Cerebellar nuclear complex (tissue), 1 donor: ENCODE results near the gene SSBP3.

ENCODE experiments used
- DNase-seq, 2 experiments: peaks; one replicate each; lab custom pipeline; 2025; lab: John Stamatoyannopoulos, UW

The SSBP3 gene

DNA sequence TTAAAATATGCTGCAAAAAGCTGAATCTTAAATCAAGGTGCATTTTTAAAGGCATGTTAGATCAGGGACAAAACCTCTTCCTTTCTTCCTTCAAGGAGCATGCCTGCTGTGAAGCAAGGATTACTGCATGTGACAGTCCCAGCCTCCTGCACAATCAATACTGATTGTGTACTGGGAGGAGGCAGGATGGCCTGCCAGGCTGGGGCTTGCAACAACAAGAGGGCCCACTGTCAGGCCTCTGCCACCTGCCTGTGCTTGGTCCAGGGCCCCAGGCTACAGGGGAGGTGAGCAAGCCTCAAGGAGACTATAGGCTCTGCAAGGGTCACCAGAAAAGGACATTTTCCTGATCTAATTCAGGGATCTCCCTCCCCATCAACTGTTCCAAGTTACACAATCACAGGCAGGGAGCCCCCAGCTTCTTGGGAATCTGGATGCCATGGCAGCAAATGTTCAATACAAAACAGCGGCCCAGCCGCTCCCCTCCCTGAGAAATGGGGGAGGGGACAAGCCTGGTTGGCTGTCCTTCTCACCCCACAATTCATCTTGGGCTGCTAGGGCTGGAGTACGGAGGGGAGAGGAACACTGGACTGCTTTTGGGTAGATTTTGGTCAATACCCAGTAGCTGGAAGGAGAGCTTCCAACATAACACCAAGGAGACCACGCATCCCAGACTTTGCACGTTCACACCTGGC is 76.7 kb downstream of the SSBP3 start:
- DNase-seq: no peak

DNA sequence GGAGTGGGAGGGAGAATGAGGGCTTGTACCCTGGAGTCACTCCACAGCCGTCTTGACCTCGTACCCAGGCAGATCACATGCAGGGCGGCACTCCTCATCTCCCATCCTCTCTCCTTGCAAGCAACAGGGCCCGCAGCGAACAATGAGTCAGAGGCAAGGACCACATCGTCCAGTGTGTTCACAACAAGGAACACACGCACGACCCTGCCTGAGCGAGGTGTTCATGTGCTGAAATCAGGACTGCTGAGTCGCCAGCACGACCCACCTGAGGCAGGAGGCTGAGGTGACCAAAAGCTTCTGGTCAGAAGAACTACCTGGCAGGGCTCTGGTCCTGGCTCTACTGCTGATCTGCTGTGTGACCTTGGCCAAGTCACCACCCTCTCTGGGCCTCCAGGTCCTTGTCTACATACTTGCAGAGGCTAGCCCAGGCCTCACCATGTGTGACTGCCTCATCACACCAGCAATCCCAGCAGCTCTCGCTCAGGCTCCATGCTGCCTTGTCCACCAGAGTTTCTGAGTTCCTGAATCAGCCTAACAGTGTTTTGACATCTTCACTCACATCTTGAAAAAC is 78.0 kb downstream of the SSBP3 start:
- DNase-seq: no peak

DNA sequence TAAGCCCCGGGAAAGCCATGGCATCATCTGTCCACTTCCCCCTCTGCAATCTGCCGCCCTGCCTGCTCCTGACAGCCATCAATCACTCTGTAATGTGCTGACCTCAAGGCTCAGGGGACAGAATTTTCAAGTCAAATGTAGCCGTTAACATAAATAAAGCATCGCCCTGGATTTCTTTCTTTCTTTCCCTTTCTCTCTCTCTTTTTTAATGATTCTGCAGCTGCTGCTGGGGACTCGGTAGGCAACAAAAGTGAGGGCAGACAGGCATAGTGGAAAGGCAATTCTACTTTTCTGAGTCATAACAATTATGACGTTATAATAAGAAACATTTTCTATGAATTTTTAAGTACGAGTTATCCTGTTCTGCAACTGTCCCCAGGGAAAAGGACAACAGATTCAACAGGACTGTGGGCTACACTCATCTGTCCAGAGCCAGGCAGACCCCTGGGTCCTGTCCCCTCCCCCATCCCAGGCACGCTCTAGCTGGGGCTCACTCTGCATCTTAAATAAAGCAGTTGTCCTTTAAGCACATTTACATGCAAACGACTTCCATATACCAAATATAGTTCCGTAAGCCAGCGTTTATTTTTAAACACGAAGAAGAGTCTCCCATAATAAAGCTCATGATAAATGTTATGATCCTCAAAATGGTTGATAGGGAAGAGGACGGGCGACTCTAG is 78.7 kb downstream of the SSBP3 start:
- no peak for DNase-seq

DNA sequence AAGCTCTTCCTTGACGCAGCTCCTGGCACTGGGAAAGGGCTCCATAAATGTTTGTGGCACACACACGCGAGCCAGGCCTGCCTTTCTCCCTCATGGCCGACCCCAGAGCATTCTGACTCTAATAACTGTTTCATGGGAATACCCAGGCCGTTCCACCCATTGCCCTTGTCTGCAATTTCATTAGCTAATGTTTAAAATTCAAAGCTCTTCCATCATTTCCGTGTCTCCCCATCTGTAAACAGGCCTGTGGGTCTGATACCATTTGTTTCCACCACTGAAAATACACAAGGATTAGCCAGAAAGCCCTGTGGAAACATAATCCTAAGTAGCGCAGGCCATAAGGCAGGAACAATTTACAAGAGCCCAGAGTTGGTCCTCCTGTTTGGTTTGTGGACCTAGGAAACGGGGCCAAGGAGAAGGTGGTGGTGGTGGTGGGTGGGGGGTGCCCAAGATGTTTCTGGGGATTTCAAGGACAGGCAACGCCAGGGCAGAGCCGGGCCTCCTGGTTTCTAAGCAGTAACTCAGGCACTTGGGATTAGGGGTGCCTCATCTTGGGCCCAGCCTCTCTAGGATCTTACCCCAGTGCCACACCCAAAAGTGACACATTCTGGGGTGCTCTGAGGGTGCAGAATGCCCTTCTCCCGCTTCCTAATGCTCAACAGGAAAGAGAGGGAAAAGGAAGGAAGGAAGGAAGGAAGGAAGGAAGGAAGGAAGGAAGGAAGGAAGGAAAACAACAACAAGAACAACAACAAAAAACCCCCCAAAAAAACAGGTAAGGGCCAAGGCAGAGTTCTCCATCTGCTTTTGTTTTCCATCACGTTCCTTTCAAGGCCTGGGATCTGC is 79.4 kb downstream of the SSBP3 start:
- DNase-seq: no peak

DNA sequence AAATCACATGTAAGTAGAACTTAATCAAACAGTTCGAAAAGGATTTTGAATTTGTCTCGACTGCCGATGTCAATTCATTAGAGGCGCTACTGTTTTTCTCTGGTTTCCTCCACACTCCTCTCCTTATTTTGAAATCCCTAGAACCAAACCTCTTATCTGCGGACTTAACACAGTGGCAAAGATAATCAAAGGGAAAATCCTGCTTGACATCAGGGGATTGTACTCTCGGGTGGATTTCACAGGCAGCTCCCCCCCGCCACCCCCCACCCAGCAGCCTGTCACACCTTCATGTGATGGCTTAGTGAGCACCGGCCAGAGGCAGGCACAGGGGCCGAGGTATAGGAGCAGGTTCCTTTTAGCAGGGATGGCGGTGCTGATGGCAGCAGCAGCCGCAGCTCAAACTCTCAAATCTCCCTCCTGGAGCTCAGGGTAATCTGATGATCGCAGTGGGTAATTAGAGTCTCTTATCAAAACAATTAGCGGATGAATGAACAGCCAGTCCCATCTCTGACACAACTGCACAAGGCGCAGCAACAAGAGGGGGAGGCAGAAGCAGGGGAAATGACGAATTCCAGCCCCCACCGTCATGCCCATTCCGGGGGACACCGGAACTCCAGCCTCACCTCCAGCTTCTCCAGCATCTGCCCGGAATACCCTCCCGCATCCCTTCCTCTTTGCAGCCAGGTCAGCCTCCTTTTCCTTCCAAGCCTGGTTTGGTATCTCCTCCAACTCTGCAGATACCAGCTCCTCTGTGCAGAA is 80.3 kb downstream of the SSBP3 start:
- no peak for DNase-seq

DNA sequence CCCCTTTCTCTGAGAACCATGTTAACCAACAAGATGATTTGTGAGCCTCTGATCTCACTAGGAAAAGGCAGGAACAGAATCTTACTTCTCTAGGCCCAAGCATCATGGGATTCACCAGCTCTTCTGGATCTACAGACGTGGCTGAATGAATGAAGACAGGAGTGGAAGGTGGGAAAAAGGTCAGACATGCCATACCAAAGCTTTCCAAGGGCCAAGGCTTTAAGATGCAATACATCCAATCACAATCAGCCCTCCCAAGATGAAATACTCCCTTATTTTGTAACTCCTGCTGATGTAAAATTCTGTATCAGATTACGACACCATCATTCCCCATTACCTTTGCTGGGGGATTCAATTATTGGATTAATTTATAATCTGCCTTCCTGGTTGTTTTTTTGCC is 80.9 kb downstream of the SSBP3 start:
- no peak for DNase-seq

DNA sequence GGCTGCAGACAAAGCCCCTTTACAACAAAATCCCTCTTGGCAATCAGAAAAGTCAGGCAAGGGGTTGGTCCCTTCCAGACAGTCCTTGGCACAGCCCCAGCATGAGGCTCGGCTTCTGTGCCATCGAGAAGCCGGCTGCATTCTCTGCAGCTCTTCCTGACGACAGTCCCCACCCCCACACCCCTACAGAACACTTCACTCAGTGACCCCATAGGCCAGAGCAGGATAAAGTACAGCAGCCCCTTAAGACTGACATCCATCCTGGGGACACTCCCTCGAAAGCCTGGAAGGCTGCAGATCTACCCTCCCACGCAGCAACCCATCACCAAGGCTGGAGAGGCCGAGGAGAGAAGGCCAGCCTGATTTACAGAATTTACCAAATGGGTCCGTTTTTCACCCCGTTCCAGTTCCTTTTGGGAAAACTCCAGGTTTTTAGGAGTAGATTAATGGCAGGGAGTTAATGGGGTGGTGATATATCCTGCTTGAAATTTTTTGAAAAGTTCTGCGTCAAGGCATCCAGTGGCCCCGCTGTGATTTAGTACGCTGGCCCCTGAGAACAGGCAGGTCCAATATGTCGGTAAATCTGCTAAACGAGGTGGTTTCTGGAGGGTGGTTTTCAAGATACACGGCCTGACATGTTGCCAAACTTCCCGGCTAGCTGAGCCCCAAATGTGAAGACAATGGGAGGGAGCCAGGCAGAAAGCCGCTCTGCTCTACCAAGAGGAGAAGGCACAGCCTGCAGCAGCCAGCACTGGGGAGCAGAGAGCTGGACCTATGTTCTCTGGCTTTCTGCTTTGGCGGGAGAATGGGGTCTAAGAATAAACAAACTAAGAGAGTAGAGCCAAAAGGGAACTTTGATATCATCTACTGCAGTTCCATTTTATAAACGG is 81.7 kb downstream of the SSBP3 start:
- DNase-seq: no peak

DNA sequence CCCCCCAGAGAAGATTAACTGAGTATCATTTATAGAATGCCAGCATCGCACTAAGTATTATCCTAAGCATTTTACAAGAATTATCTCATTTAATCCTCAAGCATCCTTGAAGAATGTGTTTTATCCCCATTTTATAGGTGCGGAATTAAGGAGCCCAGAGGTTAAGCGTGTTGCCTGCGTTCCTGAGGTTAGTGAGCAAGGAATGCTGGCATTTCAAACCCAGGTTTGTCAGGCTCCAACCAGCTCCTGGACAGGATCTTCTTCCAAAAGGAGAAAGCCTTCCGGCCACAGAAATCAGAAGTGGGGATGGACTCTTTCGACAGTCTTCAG is 82.3 kb downstream of the SSBP3 start:
- no peak for DNase-seq

DNA sequence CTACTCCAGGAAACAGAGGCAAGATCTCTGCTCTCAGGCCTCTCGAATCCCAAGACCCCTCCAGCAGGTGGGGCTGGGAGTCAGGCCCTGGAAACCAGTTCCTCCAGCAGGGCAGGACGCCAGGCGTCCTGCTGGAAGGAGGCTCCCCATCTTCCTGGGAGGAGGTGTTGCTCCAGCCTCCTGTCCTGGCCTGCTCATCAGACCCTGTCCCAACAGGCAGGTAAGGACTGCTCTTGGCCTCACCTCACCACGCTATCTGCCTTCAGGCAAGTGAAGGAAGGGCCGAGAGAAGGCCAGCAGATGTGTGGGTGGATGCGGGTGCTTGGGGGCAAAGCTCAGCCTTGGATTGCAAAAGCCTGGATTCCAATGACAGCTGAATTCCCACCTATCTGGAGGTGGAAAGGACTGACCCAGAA is 82.9 kb downstream of the SSBP3 start:
- DNase-seq: no peak

DNA sequence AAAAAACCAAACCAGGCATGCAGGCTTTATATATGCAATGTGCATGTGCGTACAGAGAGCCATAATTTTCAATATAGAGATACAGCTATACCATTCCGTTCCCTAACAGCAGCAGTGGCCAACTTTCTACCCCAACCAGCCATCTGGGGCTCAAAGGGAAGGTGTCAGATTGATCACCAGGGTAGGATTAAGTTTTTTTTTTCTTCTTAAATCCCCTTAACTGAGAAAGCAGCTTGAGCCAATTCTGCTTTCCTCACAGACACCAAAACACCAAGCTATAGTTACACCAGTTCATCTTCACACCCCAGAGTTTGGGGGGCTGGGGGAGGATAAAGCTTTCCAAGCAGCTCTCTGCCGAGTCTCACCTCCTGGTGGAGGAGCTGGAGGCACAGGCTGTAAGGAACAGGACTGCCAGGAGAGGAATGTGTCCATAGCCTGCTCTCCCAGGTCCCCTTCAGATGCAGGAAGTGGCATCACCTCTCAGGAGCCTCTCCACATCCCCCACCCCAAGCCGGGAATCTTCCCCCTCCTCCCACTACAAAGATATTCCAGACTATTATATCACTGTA is 87.9 kb downstream of the SSBP3 start:
- DNase-seq: no peak

DNA sequence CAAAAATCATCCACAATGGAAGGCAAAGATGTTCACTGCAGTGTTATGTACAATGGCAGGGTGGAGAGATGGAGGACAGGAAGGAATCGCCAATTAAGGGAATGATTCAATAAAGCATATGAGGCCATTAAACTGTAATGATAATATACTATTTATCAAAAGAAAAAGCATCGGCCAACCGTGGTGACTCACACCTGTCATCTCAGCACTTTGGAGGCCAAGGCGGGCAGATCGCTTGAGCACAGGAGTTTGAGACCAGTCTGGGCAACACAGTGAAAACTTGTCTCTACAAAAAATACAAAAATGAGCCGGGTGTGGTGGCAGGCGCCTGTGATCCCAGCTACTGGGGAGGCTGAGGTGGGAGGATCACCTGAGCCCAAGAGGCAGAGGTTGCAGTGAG is 89.1 kb downstream of the SSBP3 start:
- no peak for DNase-seq

DNA sequence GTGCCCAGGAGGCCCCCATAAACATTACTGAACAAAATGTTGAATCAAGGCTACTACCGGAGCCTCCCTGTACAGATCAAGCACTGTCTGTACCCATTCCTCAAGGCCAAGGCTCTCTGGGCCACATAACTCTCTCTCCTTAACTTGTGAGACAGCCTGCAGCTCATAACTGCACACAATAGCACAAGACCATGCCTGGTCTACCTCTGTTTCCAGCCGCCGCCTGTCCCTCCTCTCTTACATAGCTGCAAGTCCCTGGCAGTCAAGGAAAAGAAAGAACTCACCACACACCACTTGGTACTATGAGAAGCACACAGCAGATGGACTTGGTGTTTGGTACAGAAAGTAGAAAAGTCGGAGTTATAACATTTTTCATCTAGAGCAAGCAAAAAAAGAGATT is 91.1 kb downstream of the SSBP3 start:
- DNase-seq: no peak

DNA sequence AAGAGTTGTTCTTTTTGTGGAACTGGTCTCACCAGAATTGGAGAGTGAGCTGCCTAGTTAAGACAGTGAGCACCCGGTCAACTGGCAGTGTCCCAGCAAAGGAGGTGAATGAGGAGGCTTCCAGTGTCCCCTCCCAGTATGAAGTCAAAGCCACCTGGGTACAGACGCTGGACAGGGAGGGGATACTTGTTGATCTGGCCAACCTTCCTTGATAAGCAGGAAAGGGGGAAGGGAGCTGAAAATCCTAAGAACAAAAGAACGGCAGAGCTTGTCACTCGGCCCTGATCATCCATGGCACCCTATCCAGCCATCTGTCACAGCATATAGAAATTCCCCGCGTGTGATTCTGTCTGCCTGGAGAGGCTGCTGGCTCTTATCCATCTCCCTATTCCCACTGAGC is 91.5 kb downstream of the SSBP3 start:
- no peak for DNase-seq

DNA sequence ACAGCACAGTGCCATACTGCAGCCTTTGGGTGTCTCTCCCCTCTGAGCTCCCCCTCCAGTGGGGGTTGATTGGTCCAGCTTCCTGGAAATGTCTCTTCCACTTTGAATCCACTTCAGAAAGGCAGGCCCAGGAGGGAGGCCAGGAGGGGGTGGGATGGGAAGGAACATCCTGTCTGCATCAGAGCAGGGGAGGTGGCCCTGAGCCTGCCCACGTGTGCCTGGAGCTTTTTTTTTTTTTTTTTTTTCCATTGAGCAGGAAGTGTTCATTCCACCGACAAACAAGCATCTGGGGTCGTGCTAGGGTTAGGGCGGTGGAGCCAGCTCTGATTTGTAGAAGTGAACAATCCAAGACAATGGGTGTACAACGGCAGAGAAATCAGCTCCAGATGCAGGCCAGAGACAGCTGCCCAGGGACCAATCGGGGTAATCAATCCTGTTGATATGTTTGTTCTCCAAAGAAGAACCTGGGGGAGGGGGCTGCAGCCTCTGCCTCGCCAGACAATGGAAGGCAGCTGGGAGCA is 93.3 kb downstream of the SSBP3 start:
- DNase-seq: no peak

DNA sequence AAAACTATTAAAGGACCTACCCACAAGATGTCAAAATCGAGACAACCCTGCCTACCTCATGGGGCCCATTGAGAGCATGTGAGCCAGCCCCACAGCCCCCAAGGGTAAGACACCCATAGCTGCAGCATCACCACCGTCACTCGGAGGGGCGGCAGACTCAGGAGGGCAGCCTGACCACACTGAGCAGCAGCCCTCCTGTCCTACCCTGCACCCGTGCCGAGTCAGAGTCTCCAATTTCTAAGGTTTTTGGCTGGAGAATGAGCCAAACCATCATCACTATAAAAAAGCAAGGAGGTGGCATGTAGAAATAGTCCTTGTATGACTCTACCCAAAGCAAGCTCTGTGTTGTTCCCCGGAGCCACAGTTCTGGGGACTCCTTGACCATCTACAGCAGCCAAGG is 94.7 kb downstream of the SSBP3 start:
- no peak for DNase-seq

DNA sequence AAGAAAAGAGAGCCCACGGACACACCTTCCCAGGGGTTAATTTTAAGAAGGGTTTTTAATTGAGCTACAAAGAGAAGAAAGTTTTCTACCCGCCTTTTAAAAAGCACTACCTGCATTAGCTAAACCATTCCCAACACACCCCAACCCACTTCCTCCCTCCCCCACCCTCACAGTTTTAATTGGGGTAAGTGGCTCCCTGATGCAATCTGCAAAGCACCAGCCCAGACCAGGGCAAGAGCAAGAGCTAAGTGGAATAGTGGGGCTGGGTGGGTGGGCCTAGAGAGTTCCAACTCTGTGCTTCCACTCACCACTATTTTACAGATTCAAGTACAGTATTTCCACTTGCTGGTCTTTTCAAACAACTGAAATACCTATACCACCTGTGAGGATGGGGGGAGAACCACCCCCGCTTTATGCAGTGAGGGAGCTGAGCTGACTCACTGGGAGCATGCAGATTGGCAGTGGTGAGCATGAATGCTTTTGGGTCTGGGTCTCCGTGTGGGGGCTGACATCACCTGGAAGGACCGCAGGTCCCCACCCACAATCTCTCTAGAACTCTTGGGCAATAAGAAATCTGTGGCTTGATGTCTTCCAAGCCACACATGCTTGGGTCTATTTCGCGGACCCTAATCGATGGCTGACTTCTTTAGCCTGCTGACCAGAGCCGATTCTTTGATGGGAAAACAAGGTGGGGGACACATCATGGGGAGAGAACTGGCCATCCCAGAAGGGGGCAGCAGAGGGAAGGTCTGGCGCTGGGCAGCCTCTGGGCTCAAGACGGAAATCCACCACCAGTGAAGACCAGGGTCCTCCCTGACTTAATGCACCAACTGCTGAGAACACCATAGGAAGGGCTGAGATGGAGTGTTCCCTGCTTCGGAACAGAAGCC is 95.5 kb downstream of the SSBP3 start:
- DNase-seq: no peak

DNA sequence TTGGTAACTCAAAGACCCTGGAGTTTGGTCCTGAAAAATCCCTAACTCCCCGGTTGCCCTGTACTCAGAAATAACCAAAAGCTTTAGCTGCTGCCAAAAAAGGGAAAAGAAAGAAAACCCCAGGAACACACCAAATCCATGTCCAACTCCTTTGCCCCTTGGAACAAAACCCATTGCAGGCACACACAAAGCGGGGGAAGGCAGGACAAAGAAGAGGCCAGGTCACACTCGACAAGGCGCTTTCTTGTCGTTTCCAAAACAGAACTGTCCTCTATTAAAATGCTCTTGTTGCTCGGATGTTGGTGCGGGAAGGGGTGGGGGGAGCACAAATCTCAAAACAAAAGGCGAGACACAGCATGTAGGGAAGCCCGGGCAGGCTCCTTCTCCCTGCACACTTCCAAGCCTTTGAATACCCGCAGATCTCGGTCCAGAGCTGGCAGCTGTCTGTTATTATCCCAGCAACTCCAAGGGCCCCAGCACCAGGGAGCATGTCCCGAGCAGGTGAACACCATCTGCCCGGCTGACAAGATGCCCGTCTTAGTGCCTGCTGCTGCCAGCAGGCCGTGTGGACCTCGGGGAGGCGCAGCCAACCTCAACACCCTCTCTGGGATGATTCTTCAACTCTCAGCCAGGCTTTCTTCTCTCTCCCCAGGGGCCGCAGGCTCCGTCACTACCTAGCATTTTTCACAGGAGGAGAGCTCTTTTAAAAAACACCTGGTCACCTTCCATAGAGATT is 96.4 kb downstream of the SSBP3 start:
- DNase-seq: peak; percentile 55 to 71

DNA sequence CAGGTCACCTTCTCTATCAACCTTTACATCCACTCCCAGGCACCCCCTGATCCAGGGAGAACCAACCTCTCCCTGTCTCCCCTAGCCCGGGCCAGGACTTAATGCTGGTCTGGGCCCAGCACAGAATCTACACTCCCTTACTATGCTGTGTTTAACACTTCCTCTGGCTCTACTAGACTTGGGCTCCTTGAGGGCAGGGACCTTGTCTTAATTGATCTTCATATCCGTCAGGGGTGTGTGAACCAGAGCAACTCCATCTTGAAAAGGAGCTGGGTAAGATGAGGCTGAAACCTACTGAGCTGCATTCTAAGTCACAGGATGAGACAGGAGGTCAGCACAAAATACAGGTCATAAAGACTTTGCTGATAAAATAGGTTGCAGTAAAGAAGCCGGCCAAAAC is 98.9 kb downstream of the SSBP3 start:
- DNase-seq: no peak
